Gastroesophageal sphincter (tissue), 3 donors: ENCODE data around the gene CACNG7.

ENCODE experiments used
- CTCF ChIP-seq, 4 experiments: fragments of 200-600 bp in 2 of 4; fragments of 450-650 bp in 2 of 4; sonication (generic) in 1 of 4; IDR thresholded peaks; one replicate each; pipeline ENCODE4 v1.5.1; 2017 to 2019; ENCODE audit warnings: antibody characterized with exemption in 4 of 4, mild to moderate bottlenecking in 2 of 4, moderate library complexity in 2 of 4
- EP300 ChIP-seq: sonication (generic); formaldehyde crosslinking; IDR thresholded peaks from one replicate; pipeline ENCODE4 v1.6.1; 2017; ENCODE audit warnings: antibody characterized with exemption, mild to moderate bottlenecking
- POLR2A ChIP-seq, 2 donors: fragments of 450-650 bp; IDR thresholded peaks; one replicate each; pipeline ENCODE4 v1.6.1; 2017; ENCODE audit warnings: antibody characterized with exemption in 2 of 2, mild to moderate bottlenecking in 2 of 2, moderate library complexity in 1 of 2
- POLR2AphosphoS5 ChIP-seq: sonication (generic); formaldehyde crosslinking; IDR thresholded peaks from one replicate; pipeline ENCODE4 v1.6.1; 2017; ENCODE audit warnings: antibody characterized with exemption

- TF ChIP-seq POLR2AphosphoS5: no peak
- TF ChIP-seq CTCF (IDR thresholded peaks at IDR 0.05): no peak
- no peak for TF ChIP-seq POLR2A (IDR thresholded peaks at IDR 0.05)
- TF ChIP-seq EP300: no peak
These were observed 76.8 kb downstream of the CACNG7 start for GRCh38 chr19:53985863-53986262.
